Fibroblast of peridontal ligament (primary cell): ENCODE results near the gene MVD.
"Not testable (repeated sequence)": the region's sequence is repeated elsewhere in the genome, so short reads cannot be mapped to it uniquely, and the experiment has no call there.

Experiments used
- DNase-seq: peaks from one replicate; pipeline ENCODE4 v3.0.0-alpha.2; 2010; ENCODE audit errors: extremely low read depth

MVD gene

DNA sequence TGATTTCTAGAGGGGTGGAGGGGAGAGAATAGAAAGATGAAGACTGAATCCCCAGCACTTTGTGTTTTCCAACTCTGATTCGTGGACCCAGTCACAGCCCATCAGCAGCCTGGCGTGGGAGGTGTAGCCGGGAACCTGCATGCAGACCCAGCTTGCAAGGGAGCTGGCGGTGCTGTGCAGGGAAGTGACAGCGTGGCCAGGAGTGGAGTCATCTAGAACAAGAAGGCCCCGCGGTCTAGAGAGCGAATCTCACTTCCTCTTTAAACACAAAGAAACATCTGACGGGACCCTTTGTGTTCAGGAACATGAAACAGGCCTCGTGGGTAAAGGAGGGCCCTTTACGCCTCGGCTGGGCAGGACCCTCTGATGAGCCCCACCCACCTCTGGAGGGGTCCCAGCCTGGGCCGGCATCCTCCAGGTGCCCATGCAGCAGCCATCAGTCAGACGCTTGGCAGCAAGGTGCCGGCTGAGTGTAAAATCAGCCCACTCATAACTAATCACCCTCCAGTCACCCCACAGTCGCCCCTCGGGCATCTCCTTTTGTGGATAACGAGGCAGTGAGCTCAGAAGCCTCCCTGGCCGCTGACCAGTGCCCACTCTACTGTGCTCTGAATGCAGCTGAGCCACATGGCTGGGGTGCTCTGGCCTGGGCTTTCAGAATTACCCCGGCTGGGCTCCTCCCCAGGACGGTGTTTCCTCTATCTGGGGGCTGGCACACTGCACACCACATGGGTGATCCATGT is 19.0 kb upstream of the MVD start:
- no peak for DNase-seq

GRCh38 chr16:88681084-88681680 is 18.3 kb upstream of the MVD start:
- no peak for DNase-seq

DNA sequence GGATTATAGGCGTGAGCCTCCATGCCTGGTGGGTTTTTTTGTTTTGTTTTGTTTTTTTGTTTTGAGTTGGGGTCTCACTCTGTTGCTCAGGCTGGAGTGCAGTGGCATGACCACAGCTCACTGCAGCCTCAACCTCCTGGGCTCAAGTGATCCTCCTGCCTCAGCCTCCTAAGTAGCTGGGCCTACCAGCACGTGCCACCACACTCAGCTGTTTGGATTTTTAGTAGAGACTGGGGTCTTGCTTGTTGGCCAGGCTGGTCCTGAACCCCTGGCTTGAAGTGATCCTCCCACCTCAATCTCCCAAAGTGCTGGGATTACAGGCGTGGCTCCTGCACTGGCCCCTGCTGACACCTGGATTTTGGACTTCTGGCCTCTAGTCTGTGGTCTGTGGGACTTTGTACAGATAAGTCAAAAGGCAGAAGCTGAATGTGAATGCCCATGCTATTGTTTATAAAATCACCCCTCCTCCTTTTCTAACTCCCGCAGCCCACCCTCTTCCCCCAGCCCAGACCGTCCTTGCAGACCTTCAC is 17.7 kb upstream of the MVD start:
- no peak for DNase-seq

GRCh38 chr16:88678224-88678979 is 15.5 kb upstream of the MVD start:
- no peak for DNase-seq

DNA sequence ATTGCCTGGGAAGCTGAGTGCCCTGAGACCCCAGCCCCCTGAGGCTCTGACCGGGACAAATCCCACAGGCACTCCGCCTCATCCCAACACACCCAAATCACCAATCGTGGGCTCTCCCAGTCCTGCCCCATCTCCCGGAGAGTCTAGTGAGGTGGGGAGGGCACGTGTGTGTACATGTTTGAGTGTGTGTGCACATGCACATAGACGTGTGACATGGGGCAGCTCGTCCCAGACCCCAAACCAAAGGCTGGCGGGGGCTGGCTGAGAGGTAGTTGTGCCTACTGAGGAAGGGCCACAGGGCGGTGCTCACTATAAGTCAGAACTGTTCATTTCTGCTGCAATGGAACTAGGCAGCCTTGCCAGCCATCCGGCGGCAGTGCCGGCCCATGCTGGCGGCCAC is 14.8 kb upstream of the MVD start:
- DNase-seq = no peak

- no peak for DNase-seq
These were observed 13.8 kb upstream of the MVD start for GRCh38 chr16:88676502-88677242.

- DNase-seq = no peak
These were observed 11.0 kb upstream of the MVD start for GRCh38 chr16:88673716-88674379.

DNA sequence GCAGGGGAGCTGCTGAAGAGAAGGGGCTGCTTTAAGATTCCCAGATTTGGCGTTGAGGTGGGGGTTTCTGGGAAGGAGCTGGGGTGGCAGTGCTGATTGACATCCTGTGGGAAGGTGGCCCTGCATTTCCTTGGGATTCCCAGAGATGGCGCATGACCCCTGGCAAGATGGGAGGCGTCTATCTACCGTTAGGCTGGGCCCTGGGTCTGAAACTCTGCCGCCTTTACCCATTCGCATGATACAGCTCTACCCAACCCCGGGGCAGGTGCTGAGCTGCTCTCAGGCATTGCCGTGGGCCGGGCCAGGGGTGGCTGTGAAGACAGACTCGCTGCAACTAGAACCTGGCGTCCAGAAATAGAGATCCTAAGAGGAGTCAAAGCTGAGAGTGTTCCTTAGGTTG is 9.9 kb upstream of the MVD start:
- no peak for DNase-seq

DNA sequence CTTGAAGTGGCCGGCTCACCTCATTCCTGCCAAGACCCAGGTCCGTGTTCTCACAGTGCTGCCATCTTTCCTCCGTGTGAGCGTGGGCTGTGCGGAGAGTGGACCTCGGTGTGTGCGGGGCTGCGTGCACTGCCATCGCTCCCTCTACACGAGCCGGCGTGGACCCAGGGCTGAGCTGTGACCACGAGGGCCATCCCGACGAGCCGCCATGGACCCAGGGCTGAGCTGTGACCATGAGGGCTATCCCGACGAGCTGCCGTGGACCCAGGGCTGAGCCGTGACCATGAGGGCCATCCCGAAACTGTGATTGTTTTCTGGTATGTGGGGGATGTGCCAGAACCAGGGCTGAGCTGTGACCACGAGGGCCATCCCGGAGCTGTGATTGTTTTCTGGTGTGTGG is 8.9 kb upstream of the MVD start:
- DNase-seq = no peak

DNA sequence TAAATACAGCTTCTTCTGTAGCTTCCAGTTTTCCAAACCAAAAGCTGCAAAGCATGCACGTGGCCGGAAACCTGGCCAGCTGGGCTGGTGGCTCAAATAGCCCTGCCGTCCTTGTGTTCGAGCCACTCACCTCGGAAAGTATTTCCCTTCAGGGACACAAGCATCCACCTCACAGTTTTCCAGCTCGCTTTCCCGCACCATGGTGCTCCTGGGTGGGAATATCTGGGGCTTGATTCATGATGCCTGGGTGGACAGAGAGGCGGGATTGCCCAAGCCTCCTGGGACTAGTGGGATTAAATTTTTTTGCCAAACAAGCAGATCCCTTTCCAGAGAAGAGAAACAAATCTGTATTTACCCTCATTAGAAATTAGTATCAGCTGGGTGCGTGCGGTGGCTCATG is 7.1 kb upstream of the MVD start:
- DNase-seq = peak; percentile 71

- DNase-seq = not testable (repeated sequence)
These were observed 6.6 kb upstream of the MVD start for GRCh38 chr16:88669493-88669892.

- no peak for DNase-seq
These were observed 4.6 kb upstream of the MVD start for GRCh38 chr16:88667461-88667860.

- DNase-seq = no peak
These were observed 2.7 kb upstream of the MVD start for GRCh38 chr16:88665570-88665969.

GRCh38 chr16:88665148-88665547 is 2.3 kb upstream of the MVD start:
- no peak for DNase-seq

GRCh38 chr16:88662222-88662842 is 559 bp downstream of the MVD start:
- no peak for DNase-seq

DNA sequence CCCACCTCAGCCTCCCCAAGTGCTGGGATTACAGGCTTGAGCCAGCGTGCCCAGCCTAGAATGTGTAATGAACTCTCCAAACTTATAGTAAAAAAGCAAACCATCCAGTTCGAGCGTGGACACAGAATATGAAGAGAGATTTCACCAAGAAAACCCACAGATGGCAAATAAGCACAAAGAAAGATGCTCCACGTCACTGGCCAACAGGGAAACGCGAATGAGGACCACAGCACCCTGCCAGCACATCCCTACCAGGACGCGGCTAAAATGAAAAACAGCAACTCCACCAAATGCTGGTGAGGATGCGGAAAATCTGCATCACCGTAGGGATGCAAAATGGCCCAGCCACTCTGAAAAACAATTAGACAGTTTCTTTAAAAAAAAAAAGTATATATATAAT is 1.4 kb downstream of the MVD start:
- DNase-seq = no peak

DNA sequence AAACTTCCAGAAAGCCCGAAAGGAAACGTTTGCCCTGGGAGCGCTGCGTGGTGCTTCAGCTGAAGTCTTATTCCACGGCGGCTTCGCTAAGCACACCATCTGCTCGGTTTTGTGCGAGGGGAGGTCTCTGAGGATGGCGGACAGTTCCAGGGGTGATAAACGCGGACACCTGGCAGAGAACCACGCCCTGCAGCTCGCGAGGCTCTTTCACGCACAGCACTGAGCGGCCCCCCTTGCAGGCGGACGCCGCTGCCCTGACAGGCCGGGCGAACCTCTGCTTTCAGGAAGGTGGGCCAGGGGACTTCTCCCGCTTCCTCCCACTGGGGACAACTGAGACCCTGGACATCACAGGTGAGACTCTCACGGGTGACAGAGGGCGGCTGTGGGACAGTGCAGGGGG is 3.7 kb downstream of the MVD start:
- DNase-seq = no peak

DNA sequence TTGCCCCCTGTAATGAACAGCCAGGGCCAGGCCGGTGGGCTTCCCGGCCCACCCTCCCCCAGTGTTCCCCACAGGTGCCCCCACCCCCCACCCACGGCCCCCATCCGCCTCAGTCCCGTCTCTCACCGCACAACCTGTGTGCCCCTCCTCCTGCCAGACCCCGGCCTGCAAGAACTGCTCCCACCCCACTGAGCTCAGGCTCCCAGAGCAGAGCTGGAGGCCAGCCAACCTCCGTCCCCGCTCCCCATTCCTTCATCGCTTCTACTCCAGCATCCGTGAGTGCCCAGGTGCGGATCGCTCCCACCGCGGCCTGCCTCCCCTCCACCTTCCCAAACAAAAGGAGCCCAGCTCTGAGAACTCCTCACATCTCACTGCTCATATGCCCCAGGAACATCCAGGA is 4.2 kb downstream of the MVD start:
- DNase-seq = no peak

GRCh38 chr16:88657371-88657770 is 5.5 kb downstream of the MVD start:
- no peak for DNase-seq

- DNase-seq = no peak
These were observed 6.5 kb downstream of the MVD start for GRCh38 chr16:88656291-88656980.
